Hepatocyte (in vitro differentiated cells): ENCODE data around the gene PKNOX2. TPM values are rescaled to one million over a fixed set of nuclear protein-coding genes. Genes with fewer than 3 reads are reported as not detected.

ENCODE experiments used
- DNase-seq: peaks from one replicate; pipeline ENCODE4 v3.0.0-alpha.2; 2016; ENCODE audit warnings: low spot score
- H2AFZ ChIP-seq: fragments of 200-600 bp; sonication (generic); 2 replicates; pipeline ENCODE4 v1.6.0; 2016; ENCODE audit warnings: antibody characterized with exemption, mild to moderate bottlenecking
- H3K27ac ChIP-seq: fragments of 200-600 bp; sonication (generic); 2 replicates; pipeline ENCODE4 v1.5.1; 2016; ENCODE audit warnings: mild to moderate bottlenecking
- H3K27me3 ChIP-seq: fragments of 200-600 bp; sonication (generic); 2 replicates; pipeline ENCODE4 v1.6.1; 2016
- H3K36me3 ChIP-seq: fragments of 200-600 bp; sonication (generic); replicated peaks from 2 replicates; pipeline ENCODE4 v1.5.1; 2016; ENCODE audit warnings: low read depth; ENCODE audit not compliant: insufficient read depth
- H3K4me1 ChIP-seq: fragments of 200-600 bp; sonication (generic); 2 replicates; pipeline ENCODE4 v1.5.1; 2016; ENCODE audit warnings: mild to moderate bottlenecking, moderate library complexity; ENCODE audit not compliant: insufficient read depth
- H3K4me2 ChIP-seq: fragments of 200-600 bp; sonication (generic); 2 replicates; pipeline ENCODE4 v1.6.0; 2016
- H3K4me3 ChIP-seq: fragments of 200-600 bp; sonication (generic); 2 replicates; pipeline ENCODE4 v1.5.1; 2016; ENCODE audit warnings: mild to moderate bottlenecking
- H3K79me2 ChIP-seq: fragments of 200-600 bp; sonication (generic); 2 replicates; pipeline ENCODE4 v1.6.0; 2017; ENCODE audit warnings: mild to moderate bottlenecking
- H3K9me2 ChIP-seq: fragments of 200-600 bp; sonication (generic); replicated peaks from 2 replicates; pipeline ENCODE4 v1.6.0; 2017; ENCODE audit warnings: mild to moderate bottlenecking; ENCODE audit not compliant: insufficient read depth
- H3K9me3 ChIP-seq: fragments of 200-600 bp; sonication (generic); 2 replicates; pipeline ENCODE4 v1.5.1; 2016; ENCODE audit warnings: low read depth, mild to moderate bottlenecking
- H4K20me1 ChIP-seq: fragments of 200-600 bp; sonication (generic); 2 replicates; pipeline ENCODE4 v1.6.0; 2016; ENCODE audit warnings: mild to moderate bottlenecking; ENCODE audit not compliant: insufficient read depth, poor library complexity, severe bottlenecking
- CTCF ChIP-seq: fragments of 200-600 bp; sonication (generic); IDR thresholded peaks from 2 replicates; pipeline ENCODE4 v1.5.1; 2016; ENCODE audit warnings: antibody characterized with exemption, mild to moderate bottlenecking; ENCODE audit not compliant: poor library complexity
- EZH2 ChIP-seq: fragments of 200-600 bp; sonication (generic); IDR thresholded peaks from 2 replicates; pipeline ENCODE4 v1.6.1; 2016; ENCODE audit warnings: antibody characterized with exemption, mild to moderate bottlenecking, borderline replicate concordance
- EZH2phosphoT487 ChIP-seq: fragments of 200-600 bp; sonication (generic); IDR thresholded peaks from one replicate; pipeline ENCODE4 v1.6.1; 2018; ENCODE audit warnings: antibody characterized with exemption, mild to moderate bottlenecking, low read depth, moderate library complexity; ENCODE audit not compliant: unreplicated experiment, severe bottlenecking
- WGBS: methylation state at CpG from one replicate; pipeline ENCODE4 v1.1.6; 2016; ENCODE audit warnings: low lambda C conversion rate; ENCODE audit errors: missing lambda C conversion rate; 5-methylcytosine and 5-hydroxymethylcytosine counted together
- polyA plus RNA-seq: library from polyadenylated mRNA; unstranded; fragments of >200 nt; fragmentation: Nextera tagmentation; extraction: Ambion mirVana; gene quantifications from 2 replicates; pipeline ENCODE4 v1.2.1, GENCODE V29; 2016
- total RNA-seq: library from RNA; depleted of rRNA; stranded (reverse); fragments of >200 nt; gene quantifications from 2 replicates; pipeline ENCODE4 v1.2.3, GENCODE V29; 2014

Gene PKNOX2
- total and polyA plus RNA-seq, 2 experiments from 2014 or later, result 3.0 to 3.1 TPM

GRCh38 chr11:125372088-125372487 lies 207.5 kb downstream of the PKNOX2 start:
- H2AFZ ChIP-seq, result no peak overlapping the region
- no peaks in the 10 kb centered on the region for H4K20me1 ChIP-seq
- no peak for DNase-seq
- H3K36me3 ChIP-seq, result no peaks in the 10 kb centered on the region
- no peak overlapping the region for H3K27ac ChIP-seq
- peaks cover 20% of the 10 kb centered on the region for H3K4me1 ChIP-seq
- H3K79me2 ChIP-seq, result no peaks in the 10 kb centered on the region
- H3K27me3 ChIP-seq, result peaks cover 5% of the 10 kb centered on the region
- no peaks in the 10 kb centered on the region for H3K9me2 ChIP-seq
- TF ChIP-seq EZH2phosphoT487 (no peak), EZH2 (no peak), CTCF (no peak)
- no peaks in the 10 kb centered on the region for H3K9me3 ChIP-seq
- 86% methylated on average over 14 of the region's 14 CpGs for WGBS
- H3K4me3 ChIP-seq, result no peak overlapping the region
- no peak overlapping the region for H3K4me2 ChIP-seq

- 90% methylated on average over 3 of the region's 3 CpGs for WGBS
- H2AFZ ChIP-seq, result no peak overlapping the region
These were observed 208.4 kb downstream of the PKNOX2 start for GRCh38 chr11:125372911-125373310.

GRCh38 chr11:125373426-125374391 lies 209.2 kb downstream of the PKNOX2 start:
- H3K27ac ChIP-seq, result no peak overlapping the region
- no peaks in the 10 kb centered on the region for H3K9me2 ChIP-seq
- peaks cover 20% of the 10 kb centered on the region for H3K4me1 ChIP-seq
- no peaks in the 10 kb centered on the region for H3K9me3 ChIP-seq
- WGBS, result 90% methylated on average over 13 of the region's 13 CpGs
- TF ChIP-seq EZH2, result no peak
- no peak for TF ChIP-seq EZH2phosphoT487
- TF ChIP-seq CTCF, result no peak
- no peak for DNase-seq
- H2AFZ ChIP-seq, result no peak overlapping the region
- H3K4me3 ChIP-seq, result no peak overlapping the region
- no peaks in the 10 kb centered on the region for H4K20me1 ChIP-seq
- no peaks in the 10 kb centered on the region for H3K79me2 ChIP-seq
- H3K4me2 ChIP-seq, result no peak overlapping the region
- peaks cover 5% of the 10 kb centered on the region for H3K27me3 ChIP-seq
- no peaks in the 10 kb centered on the region for H3K36me3 ChIP-seq

More at GRCh38 chr11:125372911-125373310, 208.4 kb downstream of the PKNOX2 start:
- Histone ChIP-seq H3K4me2 (no peak overlapping the region), H3K36me3 (no peaks in the 10 kb centered on the region), H4K20me1 (no peaks in the 10 kb centered on the region), H3K4me1 (peaks cover 20% of the 10 kb centered on the region), H3K9me3 (no peaks in the 10 kb centered on the region), H3K4me3 (no peak overlapping the region), H3K9me2 (no peaks in the 10 kb centered on the region), H3K27me3 (peaks cover 5% of the 10 kb centered on the region), H3K79me2 (no peaks in the 10 kb centered on the region), H3K27ac (no peak overlapping the region)
- TF ChIP-seq EZH2phosphoT487, result no peak
- TF ChIP-seq CTCF, result no peak
- TF ChIP-seq EZH2, result no peak
- DNase-seq, result no peak
